Measurements from ENCODE around the gene PLEKHA1.

DNA sequence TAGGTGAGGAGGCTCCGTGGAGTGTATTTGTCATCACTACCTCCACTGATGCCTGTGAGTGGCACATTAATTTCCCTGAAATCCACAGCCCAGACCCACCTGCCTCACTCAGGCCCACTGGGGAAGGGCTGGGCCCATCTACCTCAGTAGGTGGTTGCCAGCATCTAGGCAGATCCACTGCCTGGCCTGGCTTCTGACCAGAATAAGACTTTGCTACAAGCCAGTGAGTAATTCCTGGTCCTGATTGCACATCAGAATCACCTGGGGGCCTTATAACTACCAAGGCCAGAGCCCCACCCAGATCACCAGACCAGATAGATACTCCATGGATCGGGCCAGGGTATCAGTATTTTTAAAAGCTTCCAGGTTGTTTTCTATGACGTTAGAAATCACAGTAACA is 37.5 kb upstream of the PLEKHA1 start:
- TF ChIP-seq, protein P1, sequence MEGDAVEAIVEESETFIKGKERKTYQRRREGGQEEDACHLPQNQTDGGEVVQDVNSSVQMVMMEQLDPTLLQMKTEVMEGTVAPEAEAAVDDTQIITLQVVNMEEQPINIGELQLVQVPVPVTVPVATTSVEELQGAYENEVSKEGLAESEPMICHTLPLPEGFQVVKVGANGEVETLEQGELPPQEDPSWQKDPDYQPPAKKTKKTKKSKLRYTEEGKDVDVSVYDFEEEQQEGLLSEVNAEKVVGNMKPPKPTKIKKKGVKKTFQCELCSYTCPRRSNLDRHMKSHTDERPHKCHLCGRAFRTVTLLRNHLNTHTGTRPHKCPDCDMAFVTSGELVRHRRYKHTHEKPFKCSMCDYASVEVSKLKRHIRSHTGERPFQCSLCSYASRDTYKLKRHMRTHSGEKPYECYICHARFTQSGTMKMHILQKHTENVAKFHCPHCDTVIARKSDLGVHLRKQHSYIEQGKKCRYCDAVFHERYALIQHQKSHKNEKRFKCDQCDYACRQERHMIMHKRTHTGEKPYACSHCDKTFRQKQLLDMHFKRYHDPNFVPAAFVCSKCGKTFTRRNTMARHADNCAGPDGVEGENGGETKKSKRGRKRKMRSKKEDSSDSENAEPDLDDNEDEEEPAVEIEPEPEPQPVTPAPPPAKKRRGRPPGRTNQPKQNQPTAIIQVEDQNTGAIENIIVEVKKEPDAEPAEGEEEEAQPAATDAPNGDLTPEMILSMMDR (IDR thresholded peaks at IDR 0.05), result no peak
- no peak for TF ChIP-seq POLR2A (IDR thresholded peaks at IDR 0.05)
